Raji (cell line): ENCODE data around the gene OR6Q1.

Experiments used
- POLR2A ChIP-seq: IDR thresholded peaks from 2 replicates; pipeline ENCODE4 v1.6.1; 2011; ENCODE audit warnings: low read depth, low read length, control low read depth; ENCODE audit not compliant: insufficient read depth

The OR6Q1 gene

DNA sequence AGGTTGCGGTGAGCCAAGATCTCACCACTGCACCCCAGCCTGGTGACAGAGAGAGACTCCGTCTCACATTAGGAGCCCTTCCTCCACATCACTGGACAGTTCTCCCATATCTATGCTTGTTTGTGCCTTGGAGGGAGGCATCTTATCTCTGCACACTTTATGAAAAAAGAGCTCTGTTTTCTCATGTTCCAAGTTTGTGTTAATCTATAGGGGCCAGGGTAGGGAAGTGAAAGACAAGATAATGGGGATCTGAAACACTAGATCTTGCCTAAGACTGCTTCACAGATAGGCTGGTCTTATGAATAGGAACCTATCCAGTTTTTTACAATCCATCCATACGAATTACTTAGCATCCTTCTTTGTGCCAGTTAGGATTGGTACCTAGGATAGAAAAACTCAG lies 17.1 kb downstream of the OR6Q1 start:
- no peak for TF ChIP-seq POLR2A

DNA sequence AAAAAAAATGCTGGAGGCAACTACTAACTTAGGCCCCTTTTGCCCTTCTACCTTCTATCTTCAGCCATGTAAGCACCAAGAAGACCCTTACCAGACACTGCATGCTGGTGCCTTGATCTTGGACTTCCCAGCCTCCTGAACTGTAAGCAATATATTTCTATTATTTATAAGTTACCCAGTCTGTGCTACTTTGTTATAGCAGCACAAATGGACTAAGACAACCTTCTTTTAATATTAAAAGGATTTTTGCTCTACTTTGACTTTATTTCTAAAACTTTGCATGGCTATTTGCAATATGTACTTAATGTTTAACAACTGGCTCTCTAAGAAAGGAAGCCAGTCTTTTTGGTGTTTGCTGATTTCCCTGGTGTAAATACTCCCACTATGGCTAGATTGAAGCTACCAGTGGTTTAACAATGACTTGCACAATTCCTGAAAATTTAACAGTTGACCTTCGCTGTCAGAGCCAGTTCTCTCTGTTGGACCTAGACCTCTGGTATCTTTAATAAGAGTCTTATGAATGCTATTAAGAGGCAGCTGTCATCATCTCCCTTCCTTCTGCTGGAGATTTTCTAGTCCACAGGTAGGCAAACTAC lies 25.2 kb downstream of the OR6Q1 start:
- TF ChIP-seq POLR2A: no peak

DNA sequence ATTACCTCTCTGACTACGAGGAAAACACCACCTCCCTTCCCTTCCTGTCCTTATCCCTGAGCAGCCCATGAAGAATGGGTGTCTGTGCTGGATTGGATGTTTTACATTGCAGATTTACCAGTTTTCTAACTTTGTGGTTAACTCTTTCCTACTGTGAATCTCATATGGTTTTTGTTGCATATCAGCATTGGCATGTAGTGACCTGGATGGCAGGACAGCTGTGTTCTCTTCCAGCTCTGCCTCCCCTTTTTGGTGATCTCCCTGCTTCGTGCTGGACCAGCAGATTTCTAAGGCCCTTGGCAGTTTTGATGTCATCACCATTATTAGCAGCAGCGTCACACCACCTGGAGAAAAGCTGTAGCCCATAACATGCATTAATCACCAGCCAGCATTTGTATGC lies 26.7 kb downstream of the OR6Q1 start:
- no peak for TF ChIP-seq POLR2A

DNA sequence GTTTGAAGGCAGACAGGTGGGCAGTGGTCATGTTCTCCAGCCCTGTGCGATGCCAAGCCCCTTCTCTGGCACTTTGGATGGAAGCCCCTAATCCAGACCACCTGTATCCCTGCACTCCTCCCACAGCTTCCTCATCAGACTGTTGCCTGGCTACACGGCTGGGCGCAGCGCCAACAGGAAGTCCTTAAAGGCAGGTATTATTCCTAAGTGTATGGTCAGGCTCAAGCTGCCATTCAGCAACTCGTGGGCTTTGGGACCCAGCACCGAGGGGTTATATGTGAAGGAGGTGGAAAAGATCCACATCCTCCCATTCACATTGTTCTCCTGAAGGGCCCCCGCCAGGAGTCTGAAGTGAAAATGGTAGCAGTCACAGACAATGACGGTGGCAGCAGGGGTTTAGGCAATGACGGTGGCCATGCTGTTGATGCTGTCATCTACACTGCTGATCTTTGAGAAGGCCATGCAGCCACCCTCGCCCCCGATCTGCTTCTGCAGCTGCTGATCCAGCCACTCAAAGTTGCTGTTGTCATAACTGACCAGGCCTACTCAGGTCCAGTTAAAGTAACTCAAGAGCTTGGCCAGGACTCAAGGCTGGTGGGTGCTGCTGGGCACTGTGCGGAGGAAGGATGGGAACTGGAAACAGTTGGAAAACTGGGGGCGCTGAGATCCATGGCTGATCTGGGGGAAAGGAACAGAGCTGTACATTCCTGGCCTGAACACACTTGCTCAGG lies 27.7 kb downstream of the OR6Q1 start:
- TF ChIP-seq POLR2A: no peak

DNA sequence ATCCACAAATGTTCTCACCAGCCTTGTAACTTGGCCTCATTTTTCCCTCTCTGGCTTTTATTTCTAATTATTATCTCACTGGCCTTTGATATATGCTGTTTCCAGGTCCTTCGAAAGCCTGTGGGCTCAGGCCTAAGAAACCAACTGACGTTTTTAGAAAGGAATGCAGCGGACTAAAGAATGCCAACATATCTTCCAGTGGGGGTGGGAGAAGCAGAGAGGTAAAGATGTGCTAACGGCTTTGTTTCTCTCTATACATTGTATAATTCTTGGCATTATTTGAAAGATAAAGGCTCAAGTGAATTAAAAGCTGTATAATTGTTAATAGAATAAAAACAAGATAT lies 28.2 kb downstream of the OR6Q1 start:
- TF ChIP-seq POLR2A: no peak

DNA sequence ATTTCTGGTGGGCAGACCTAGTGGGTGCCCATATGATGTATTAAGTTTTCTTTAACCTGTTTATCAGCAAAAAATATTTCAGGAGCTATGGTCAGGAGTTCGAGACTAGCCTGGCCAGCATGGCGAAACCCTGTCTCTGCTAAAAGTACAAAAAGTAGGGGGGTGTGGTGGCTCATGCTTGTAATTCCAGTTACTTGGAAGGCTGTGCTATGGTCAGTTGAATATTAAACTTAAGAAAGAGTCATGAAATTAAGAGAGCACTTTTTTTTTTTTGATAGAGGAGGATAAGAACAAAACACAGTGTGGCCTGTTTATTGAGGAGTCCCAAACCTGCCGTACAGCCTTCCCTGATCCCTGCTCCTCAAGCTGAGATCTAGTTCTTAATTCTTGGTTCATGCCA lies 29.8 kb downstream of the OR6Q1 start:
- no peak for TF ChIP-seq POLR2A

DNA sequence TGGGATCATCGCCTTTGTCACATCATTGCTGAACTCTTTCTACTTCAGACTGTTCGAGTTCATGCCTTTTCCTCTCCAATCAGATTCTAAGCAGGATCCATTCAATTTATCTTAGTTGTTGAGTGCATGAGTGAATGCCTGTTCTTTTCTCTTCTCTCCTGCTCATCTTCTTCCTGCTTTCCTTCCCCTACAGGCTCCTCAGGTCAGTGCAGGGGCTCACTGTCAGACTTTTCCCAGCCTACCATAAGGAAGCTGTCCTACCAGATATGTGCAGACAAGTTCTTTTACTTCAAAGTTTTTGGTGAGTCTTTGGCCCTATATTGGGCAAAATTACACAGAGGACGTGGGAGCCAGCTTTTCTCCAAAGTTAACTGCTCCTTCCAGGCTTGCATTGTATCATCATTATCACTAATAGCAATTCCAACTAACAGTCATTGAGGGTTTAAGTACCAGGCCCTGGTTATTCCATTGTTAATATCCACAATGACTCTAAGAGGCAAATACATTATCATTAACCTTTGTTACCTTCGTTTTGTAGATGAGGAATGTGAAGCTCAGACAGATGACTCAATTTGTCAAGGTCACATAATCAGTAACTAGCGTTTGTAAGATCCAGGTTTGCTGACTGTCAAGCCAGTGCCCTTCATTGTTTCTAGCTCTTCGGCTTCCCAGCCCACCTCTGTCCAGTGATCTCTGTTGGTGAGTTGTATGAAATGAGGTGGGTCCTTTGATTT lies 30.4 kb downstream of the OR6Q1 start:
- TF ChIP-seq POLR2A: no peak

DNA sequence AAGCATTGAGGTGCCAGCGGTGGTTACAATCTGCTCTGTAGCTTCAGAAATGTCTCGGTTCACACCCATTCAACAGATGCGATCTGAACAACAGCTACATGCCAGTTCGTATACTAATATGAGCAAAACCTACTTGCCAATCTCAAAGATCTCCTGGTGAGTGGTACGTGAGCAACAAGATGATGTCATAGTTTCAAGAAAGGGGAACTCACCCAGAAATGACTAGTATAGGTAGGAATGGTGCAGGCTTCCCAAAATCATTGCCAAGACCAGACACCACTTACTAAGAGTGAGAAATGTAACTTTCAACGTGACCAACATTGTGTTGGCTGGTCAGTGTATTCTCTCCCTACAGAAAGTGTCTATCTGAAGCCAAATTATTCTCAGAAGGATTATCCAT lies 31.1 kb downstream of the OR6Q1 start:
- no peak for TF ChIP-seq POLR2A

DNA sequence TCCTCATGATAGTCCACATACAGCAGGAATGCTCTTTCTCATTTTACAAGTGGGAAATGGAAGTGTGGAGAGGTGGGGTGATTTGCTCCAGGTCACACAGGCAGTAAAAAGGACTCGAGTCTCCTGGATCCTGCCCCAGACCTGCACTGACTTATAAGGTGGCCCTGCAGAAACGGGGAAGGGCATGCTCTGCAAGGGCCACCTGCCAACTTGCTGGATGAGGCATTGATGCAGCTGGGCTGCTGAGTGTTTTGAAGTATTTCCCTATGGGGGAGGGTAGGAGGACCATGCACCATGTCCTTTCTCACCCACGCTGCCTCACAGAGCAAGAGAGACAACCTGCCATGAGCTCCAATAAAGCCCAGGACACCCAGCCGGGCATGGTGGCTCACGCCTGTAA lies 36.9 kb downstream of the OR6Q1 start:
- no peak for TF ChIP-seq POLR2A

DNA sequence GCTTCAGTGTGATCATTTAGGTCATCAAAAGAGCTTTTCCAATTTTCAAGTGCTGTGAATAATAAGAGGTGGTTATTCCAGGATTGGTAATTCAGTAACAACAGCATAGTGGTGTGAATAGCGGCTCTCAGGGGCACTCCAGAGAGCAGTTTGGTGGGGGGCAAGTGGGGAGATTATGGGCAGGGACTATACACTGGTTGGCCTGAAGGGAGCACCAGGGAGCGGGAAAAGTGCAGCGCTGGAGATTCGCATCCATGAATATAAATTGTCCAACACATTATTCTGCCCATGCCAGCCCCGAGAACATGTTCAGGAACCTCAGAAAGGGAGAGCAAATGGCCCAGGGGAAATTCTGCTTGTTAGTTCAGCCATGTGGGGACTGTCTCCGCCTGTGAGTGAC lies 37.9 kb downstream of the OR6Q1 start:
- no peak for TF ChIP-seq POLR2A

DNA sequence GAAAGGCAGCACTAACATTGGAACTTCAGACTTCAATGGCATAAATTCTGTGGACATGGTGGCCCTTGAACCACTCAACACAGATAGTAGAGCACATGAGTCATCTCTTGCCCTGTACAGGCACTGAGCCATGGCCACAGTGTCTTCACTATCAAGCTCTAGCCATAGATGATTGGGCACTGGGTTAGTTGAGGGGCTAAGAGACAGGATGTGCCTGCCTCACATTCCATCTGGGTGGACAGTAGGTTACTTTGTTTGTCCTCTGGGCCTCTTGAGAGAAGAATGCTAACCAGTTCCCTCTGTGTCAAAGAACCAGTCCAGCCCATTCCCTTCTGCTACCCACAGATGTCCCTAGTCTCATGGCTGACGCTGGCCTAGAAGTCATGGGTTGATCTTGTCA lies 39.8 kb downstream of the OR6Q1 start:
- TF ChIP-seq POLR2A: no peak

DNA sequence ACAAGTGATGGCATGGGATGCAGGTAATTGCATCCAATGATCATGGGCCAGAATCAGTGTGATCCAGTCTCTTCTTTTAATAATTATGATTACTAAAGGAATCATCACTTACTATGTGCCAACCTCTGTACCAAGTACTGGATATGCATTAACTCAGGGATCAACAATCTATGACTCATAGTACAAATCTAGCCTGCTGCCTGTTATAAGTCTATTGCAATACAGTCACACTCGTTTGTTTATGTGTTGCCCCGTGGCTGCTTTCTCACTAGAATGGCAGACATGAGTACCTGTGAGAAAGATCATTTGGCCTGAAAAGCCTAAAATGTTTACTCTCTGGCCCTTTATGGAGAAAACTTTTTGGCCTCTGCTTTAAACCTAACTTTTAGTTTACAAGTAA lies 45.0 kb downstream of the OR6Q1 start:
- no peak for TF ChIP-seq POLR2A
